NB4 (cell line): ENCODE results near the gene DNAJB12.

Experiments used
- DNase-seq: peaks from one replicate; pipeline ENCODE4 v3.0.0; 2010; ENCODE audit warnings: low read depth
- H3K4me3 ChIP-seq: one replicate; pipeline ENCODE4 v1.5.1; 2011; ENCODE audit warnings: mild to moderate bottlenecking, low read depth, low read length, moderate library complexity
- CTCF ChIP-seq: IDR thresholded peaks from one replicate; pipeline ENCODE4 v1.5.1; 2012; ENCODE audit warnings: low read depth, low read length
- MAX ChIP-seq: IDR thresholded peaks from 2 replicates; pipeline ENCODE4 v1.6.1; 2011; ENCODE audit warnings: low read depth, low read length
- MYC ChIP-seq: IDR thresholded peaks from 2 replicates; pipeline ENCODE4 v1.6.1; 2011; ENCODE audit warnings: low read depth, low read length
- POLR2A ChIP-seq: IDR thresholded peaks from 2 replicates; pipeline ENCODE4 v1.6.1; 2011; ENCODE audit warnings: mild to moderate bottlenecking; ENCODE audit not compliant: insufficient read length; ENCODE audit errors: extremely low read depth

The DNAJB12 gene

GRCh38 chr10:72338180-72338579, 16.5 kb downstream of the DNAJB12 start:
- TF ChIP-seq CTCF (no peak), MAX (no peak), POLR2A (no peak), MYC (no peak)
- H3K4me3 ChIP-seq = no peak overlapping the region
- no peak for DNase-seq

GRCh38 chr10:72337722-72338121, 17.0 kb downstream of the DNAJB12 start:
- no peak overlapping the region for H3K4me3 ChIP-seq
- DNase-seq = no peak
- TF ChIP-seq MAX = no peak
- TF ChIP-seq CTCF = no peak
- no peak for TF ChIP-seq MYC
- no peak for TF ChIP-seq POLR2A

- peak; percentile 71 for DNase-seq
- H3K4me3 ChIP-seq = no peak overlapping the region
Measured at GRCh38 chr10:72337039-72337629, 17.6 kb downstream of the DNAJB12 start.

GRCh38 chr10:72336259-72337038, 18.3 kb downstream of the DNAJB12 start:
- DNase-seq = peak; percentile 35
- H3K4me3 ChIP-seq = no peak overlapping the region
- TF ChIP-seq POLR2A (no peak), CTCF (no peak), MYC (peak; percentile 10; the same call in 1 of the 2 replicates), MAX (peak; percentile 30; the same call in 1 of the 2 replicates)

More at GRCh38 chr10:72337039-72337629, 17.6 kb downstream of the DNAJB12 start:
- peak; percentile 95 for TF ChIP-seq CTCF
- TF ChIP-seq MYC = 0 out of 2 replicates have a peak, but pooled peaks have one; percentile 2
- peak; percentile 6; the same call in 1 of the 2 replicates for TF ChIP-seq MAX
- TF ChIP-seq POLR2A = no peak

- no peak overlapping the region for H3K4me3 ChIP-seq
- peak; percentile 73 for DNase-seq
- no peak for TF ChIP-seq MYC
- TF ChIP-seq CTCF = no peak
- TF ChIP-seq POLR2A = no peak
- TF ChIP-seq MAX = no peak
Measured at GRCh38 chr10:72335394-72336258, 19.1 kb downstream of the DNAJB12 start.
